DMS79 treated with DMSO at 0.1 percent for 48 hours (cell line): ENCODE measurements around the gene RALGDS.

Experiments
- DNase-seq: peaks from one replicate; lab custom pipeline; 2025; lab: John Stamatoyannopoulos, UW

The RALGDS gene

GRCh38 chr9:133134388-133135145 is 13.5 kb upstream of the RALGDS start:
- DNase-seq, result no peak

- DNase-seq, result peak; percentile 85
These were observed 12.8 kb upstream of the RALGDS start for GRCh38 chr9:133133681-133134387.

- no peak for DNase-seq
These were observed 11.1 kb upstream of the RALGDS start for GRCh38 chr9:133132174-133132573.

- DNase-seq, result no peak
These were observed 10.5 kb upstream of the RALGDS start for GRCh38 chr9:133131506-133131905.

GRCh38 chr9:133130685-133131244 is 9.7 kb upstream of the RALGDS start:
- DNase-seq, result no peak

GRCh38 chr9:133129001-133129795 is 8.2 kb upstream of the RALGDS start:
- DNase-seq, result peak; percentile 72

- DNase-seq, result no peak
These were observed 7.1 kb upstream of the RALGDS start for GRCh38 chr9:133128152-133128551.

GRCh38 chr9:133127340-133127981 is 6.4 kb upstream of the RALGDS start:
- no peak for DNase-seq

GRCh38 chr9:133126697-133127339 is 5.8 kb upstream of the RALGDS start:
- DNase-seq, result no peak

- no peak for DNase-seq
These were observed 5.1 kb upstream of the RALGDS start for GRCh38 chr9:133125941-133126696.

- DNase-seq, result no peak
These were observed 3.9 kb upstream of the RALGDS start for GRCh38 chr9:133124907-133125275.

- no peak for DNase-seq
These were observed 3.3 kb upstream of the RALGDS start for GRCh38 chr9:133124123-133124906.

GRCh38 chr9:133122935-133123611 is 2.0 kb upstream of the RALGDS start:
- DNase-seq, result no peak

- no peak for DNase-seq
These were observed 1.5 kb upstream of the RALGDS start for GRCh38 chr9:133122605-133122934.

GRCh38 chr9:133121915-133122550 is 993 bp upstream of the RALGDS start:
- DNase-seq, result no peak

- peak; percentile 11 for DNase-seq
These were observed 391 bp downstream of the RALGDS start for GRCh38 chr9:133120501-133121197.

- DNase-seq, result peak; percentile 20
These were observed 1.1 kb downstream of the RALGDS start for GRCh38 chr9:133119846-133120500.
